ENCODE measurements around the gene PALLD. TPM values are rescaled to one million over a fixed set of nuclear protein-coding genes. Genes with fewer than 3 reads are reported as not detected.
"Not testable (repeated sequence)": the region's sequence is repeated elsewhere in the genome, so short reads cannot be mapped to it uniquely, and the experiment has no call there.

The PALLD gene
- total and polyA plus RNA-seq, 2 experiments from 2014 or later: 157 to 178 TPM

DNA sequence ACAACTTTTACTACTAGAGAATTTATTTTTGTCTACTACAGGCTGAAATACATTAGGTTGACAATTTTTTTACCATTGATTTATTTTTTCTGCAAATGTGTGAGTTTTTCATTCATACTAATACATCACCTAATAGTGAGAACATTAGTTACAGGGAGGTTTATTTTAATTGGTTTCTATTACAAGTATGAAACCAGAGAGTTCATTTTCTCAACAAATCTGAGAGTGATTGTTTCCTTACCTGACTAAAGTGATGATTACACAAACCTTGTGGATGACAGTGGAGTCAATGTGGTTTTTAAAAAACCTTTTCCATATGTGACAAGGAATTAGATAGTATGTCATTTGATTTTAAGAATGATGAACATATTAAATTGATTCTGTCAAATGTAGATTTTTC lies 227.4 kb downstream of the PALLD start:
- no peak for DNase-seq (ENCODE audit: low read depth in 1 of 2, low spot score in 1 of 2)
- Histone ChIP-seq H3K9me3 (ENCODE audit: low read depth) (no peaks in the 10 kb centered on the region), H3K27ac (no peak overlapping the region), H3K4me1 (ENCODE audit: low read depth) (peaks cover 4% of the 10 kb centered on the region), H3K27me3 (no peaks in the 10 kb centered on the region), H3K4me3 (no peak overlapping the region), H3K36me3 (peaks cover 3% of the 10 kb centered on the region)
- TF ChIP-seq CTCF (IDR thresholded peaks at IDR 0.05; ENCODE audit: low read depth, low read length): no peak

GRCh38 chr4:168724686-168725411 lies 228.0 kb downstream of the PALLD start:
- no peak overlapping the region for H3K27ac ChIP-seq
- peak in 1 of 2 donors; percentile 49 for DNase-seq (ENCODE audit: low read depth in 1 of 2, low spot score in 1 of 2)
- no peak for TF ChIP-seq CTCF (IDR thresholded peaks at IDR 0.05; ENCODE audit: low read depth, low read length)

GRCh38 chr4:168725930-168726329 lies 229.1 kb downstream of the PALLD start:
- no peak for DNase-seq (ENCODE audit: low read depth in 1 of 2, low spot score in 1 of 2)
- Histone ChIP-seq H3K36me3 (peaks cover 3% of the 10 kb centered on the region), H3K27me3 (no peaks in the 10 kb centered on the region), H3K27ac (no peak overlapping the region), H3K9me3 (ENCODE audit: low read depth) (no peaks in the 10 kb centered on the region), H3K4me1 (ENCODE audit: low read depth) (peaks cover 15% of the 10 kb centered on the region), H3K4me3 (no peak overlapping the region)
- no peak for TF ChIP-seq CTCF (IDR thresholded peaks at IDR 0.05; ENCODE audit: low read depth, low read length)

More at GRCh38 chr4:168724686-168725411, 228.0 kb downstream of the PALLD start:
- Histone ChIP-seq H3K27me3 (no peaks in the 10 kb centered on the region), H3K36me3 (peaks cover 3% of the 10 kb centered on the region), H3K9me3 (ENCODE audit: low read depth) (no peaks in the 10 kb centered on the region), H3K4me3 (no peak overlapping the region), H3K4me1 (ENCODE audit: low read depth) (peaks cover 8% of the 10 kb centered on the region)

DNA sequence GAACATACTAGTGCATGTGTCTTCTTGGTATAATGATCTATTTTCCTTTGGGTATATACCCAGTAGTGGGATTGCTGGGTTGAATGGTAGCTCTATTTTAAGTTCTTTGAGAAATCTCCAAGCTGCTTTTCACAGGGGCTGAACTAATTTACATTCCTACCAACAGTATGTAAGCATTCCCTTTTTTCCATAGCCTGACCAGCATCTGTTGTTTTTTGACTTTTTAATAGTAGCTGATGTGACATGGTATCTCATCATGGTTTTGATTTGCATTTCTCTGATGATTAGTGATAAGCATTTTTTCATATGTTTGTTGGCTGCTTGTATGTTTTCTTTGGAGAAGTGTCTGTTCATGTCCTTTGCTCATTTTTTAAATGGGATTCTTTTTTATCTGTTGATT lies 230.3 kb downstream of the PALLD start:
- peaks cover 26% of the 10 kb centered on the region for H3K4me1 ChIP-seq (ENCODE audit: low read depth)
- not testable (repeated sequence) for H3K4me3 ChIP-seq; H3K27ac ChIP-seq; H3K9me3 ChIP-seq (ENCODE audit: low read depth); DNase-seq (ENCODE audit: low read depth in 1 of 2, low spot score in 1 of 2); H3K36me3 ChIP-seq; H3K27me3 ChIP-seq

GRCh38 chr4:168731006-168731636 lies 234.3 kb downstream of the PALLD start:
- H3K27ac ChIP-seq: peak overlapping the region; percentile 46
- peaks cover 46% of the 10 kb centered on the region for H3K4me1 ChIP-seq (ENCODE audit: low read depth)
- H3K36me3 ChIP-seq: no peaks in the 10 kb centered on the region
- DNase-seq (ENCODE audit: low read depth in 1 of 2, low spot score in 1 of 2): peak in 1 of 2 donors; percentile 52
- H3K27me3 ChIP-seq: no peaks in the 10 kb centered on the region
- H3K4me3 ChIP-seq: no peak overlapping the region
- no peak for TF ChIP-seq CTCF (IDR thresholded peaks at IDR 0.05; ENCODE audit: low read depth, low read length)
- H3K9me3 ChIP-seq (ENCODE audit: low read depth): no peaks in the 10 kb centered on the region

All from cardiac muscle cell (in vitro differentiated cells and primary cell).